Measurements from ENCODE around the gene APOBEC2. TPM values are rescaled to one million over a fixed set of nuclear protein-coding genes. Genes with fewer than 3 reads are reported as not detected.
"Not testable (repeated sequence)": the region's sequence is repeated elsewhere in the genome, so short reads cannot be mapped to it uniquely, and the experiment has no call there.

Gene APOBEC2
- not detected in 2 replicates for total RNA-seq

DNA sequence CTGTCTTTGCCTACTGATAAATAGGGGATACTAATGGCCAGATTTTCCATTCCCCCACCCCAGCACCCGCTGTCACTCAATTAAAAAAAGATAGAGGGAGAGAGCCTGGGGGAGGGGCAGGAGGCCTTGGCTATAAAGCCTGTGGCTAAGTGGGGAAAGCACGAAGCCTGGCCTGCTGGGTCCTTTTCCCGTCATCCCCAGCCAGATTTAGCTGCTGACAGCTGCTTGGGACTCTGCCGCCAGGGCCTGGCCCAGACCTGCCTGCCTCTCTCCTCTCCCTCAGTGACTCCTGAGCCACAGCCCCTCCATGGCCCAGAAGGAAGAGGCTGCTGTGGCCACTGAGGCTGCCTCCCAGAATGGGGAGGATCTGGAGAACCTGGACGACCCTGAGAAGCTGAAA, at the start of gene APOBEC2:
APOBEC2 (plus strand) TSS at position 162 of the 400 bp plus-strand sequence; CDS start at position 308, 146 bp downstream.
- DNase-seq (ENCODE audit: low read depth in 2 of 2) = no peak

- DNase-seq (ENCODE audit: low read depth in 2 of 2) = peak; percentile 70 to 71
These were observed 46.8 kb upstream of the APOBEC2 start for GRCh38 chr6:41006217-41006616.

GRCh38 chr6:41006980-41007379, 46.0 kb upstream of the APOBEC2 start:
- DNase-seq (ENCODE audit: low read depth in 2 of 2) = not testable (repeated sequence)

GRCh38 chr6:41008011-41008410, 45.0 kb upstream of the APOBEC2 start:
- DNase-seq (ENCODE audit: low read depth in 2 of 2) = no peak

DNA sequence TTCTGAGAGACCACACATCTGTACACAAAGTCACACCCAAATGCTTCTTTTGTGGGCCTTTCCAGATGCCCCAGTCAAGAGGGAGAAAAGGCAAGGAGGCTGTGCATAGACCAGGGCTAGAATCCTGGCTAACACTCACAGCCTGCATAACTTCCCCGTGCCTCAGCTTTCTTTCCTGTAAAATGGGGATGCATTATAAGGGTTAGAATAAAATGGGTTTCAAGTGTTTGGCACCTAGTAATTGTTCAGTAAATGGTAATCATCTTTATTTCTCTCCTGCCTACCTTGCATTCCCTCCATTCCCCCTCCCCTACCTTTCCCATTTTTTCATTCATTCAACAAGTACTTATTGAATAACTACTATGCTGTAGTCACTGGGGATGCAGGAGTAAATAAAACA, 43.3 kb upstream of the APOBEC2 start:
- no peak for DNase-seq (ENCODE audit: low read depth in 2 of 2)

DNA sequence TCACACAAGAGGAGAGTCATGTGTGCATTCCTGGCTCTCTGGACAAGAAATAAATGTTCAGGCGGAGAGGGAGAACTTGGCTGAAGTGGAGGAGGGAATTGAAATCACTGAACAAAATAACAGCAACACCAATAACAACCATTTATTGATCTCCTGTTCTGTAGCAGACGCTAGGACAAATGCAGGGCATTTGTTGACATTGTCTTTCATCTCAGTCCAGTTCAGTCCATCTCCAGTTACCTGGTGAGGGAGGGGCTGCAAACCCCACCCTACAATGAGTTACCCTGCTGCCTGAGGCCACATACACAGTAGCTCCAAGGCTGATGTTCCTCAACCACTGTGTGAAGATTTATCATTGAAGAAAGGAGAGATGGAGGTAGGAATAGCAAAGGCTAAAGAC, 41.3 kb upstream of the APOBEC2 start:
- no peak for DNase-seq (ENCODE audit: low read depth in 2 of 2)

- DNase-seq (ENCODE audit: low read depth in 2 of 2) = no peak
These were observed 39.4 kb upstream of the APOBEC2 start for GRCh38 chr6:41013466-41014153.

DNA sequence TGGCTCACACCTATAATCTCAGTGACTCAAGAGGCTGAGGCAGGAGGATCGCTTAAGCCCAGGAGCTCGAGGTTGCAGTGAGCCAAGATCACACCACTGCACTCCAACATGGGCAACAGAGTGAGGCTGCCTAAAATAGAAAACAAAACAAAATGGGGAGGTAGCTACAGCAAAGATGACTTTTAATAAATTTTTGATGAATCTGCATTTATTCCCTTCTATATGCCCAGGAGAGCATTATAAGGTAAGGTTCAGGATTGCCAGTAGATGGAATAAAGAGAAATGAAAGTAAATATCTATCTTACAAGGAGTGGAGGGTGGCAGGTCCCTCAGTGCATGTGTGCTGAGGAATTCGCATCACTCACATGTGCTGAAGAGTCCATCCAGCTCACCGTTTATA, 38.2 kb upstream of the APOBEC2 start:
- no peak for DNase-seq (ENCODE audit: low read depth in 2 of 2)

- DNase-seq (ENCODE audit: low read depth in 2 of 2) = not testable (repeated sequence)
These were observed 37.1 kb upstream of the APOBEC2 start for GRCh38 chr6:41015860-41016259.

- DNase-seq (ENCODE audit: low read depth in 2 of 2) = no peak
These were observed 35.3 kb upstream of the APOBEC2 start for GRCh38 chr6:41017663-41018062.

GRCh38 chr6:41021832-41022231, 31.2 kb upstream of the APOBEC2 start:
- peak; percentile 13 to 64 for DNase-seq (ENCODE audit: low read depth in 2 of 2)

DNA sequence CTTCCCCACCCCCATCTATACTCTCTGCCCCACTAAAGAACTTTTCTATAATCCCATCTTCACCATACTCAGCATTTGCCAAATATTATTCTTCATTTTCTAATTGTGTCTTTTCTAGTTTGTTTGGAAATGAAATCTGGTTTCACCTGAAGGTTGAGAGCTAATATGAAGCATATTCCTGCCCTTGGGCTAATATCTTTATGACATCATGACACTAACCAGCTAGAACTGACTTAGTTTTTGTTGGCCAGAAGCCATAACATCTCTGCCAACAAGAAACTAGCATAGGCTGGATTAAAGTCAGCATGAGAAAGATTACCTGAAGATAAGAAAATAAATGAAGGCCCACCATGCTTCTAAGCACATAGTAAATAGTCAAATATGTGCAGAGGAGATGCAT, 30.7 kb upstream of the APOBEC2 start:
- DNase-seq (ENCODE audit: low read depth in 2 of 2) = peak in 1 of 2 donors; percentile 42

- DNase-seq (ENCODE audit: low read depth in 2 of 2) = no peak
These were observed 29.9 kb upstream of the APOBEC2 start for GRCh38 chr6:41023114-41023513.

DNA sequence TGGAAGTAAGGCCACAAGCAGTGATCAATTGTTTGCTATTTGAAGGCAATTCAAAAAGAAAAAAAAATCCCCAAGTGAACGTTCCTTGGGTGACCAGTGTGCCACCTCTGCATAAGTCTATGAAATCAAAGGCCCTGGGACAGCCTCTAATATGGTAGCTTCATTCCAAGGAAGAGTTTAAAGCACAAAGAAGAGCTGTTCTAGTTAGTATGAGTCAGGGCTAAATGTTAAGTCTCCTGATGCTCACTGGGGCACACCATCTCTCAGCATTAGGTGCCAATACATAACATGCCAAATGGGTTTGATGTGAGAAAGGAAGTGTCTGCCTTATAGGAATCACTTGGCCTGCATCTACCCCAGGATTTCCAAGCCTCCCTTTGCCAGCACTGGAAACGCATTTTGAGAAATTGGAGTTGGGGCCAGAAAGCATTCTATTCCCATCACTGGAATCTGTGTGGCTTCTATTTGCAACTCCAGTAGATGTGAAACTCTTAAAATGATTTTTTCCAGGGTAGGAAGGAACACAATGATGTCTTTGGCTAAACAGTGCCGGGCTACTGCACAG, 27.0 kb upstream of the APOBEC2 start:
- no peak for DNase-seq (ENCODE audit: low read depth in 2 of 2)

DNA sequence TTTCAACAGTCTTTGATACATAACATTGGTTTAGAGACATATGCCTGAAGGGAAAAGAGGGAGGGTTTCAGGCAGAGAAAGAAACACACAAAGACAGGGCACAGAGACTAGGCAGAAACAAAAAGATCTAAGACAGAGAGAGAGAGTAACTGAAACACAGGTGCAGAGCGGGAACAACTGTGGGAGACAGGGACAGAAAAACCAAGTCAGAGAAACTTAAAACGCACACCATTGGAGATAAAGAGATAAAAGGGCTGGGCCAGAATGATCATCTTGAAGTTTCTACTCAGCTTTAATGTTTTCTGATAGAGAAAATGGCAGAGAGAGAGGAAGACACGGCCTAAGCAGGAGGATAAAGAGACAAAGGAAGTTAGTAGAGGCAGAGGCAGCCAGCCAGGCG, 25.8 kb upstream of the APOBEC2 start:
- DNase-seq (ENCODE audit: low read depth in 2 of 2) = no peak

GRCh38 chr6:41027799-41028560, 25.0 kb upstream of the APOBEC2 start:
- peak; percentile 66 to 73 for DNase-seq (ENCODE audit: low read depth in 2 of 2)

DNA sequence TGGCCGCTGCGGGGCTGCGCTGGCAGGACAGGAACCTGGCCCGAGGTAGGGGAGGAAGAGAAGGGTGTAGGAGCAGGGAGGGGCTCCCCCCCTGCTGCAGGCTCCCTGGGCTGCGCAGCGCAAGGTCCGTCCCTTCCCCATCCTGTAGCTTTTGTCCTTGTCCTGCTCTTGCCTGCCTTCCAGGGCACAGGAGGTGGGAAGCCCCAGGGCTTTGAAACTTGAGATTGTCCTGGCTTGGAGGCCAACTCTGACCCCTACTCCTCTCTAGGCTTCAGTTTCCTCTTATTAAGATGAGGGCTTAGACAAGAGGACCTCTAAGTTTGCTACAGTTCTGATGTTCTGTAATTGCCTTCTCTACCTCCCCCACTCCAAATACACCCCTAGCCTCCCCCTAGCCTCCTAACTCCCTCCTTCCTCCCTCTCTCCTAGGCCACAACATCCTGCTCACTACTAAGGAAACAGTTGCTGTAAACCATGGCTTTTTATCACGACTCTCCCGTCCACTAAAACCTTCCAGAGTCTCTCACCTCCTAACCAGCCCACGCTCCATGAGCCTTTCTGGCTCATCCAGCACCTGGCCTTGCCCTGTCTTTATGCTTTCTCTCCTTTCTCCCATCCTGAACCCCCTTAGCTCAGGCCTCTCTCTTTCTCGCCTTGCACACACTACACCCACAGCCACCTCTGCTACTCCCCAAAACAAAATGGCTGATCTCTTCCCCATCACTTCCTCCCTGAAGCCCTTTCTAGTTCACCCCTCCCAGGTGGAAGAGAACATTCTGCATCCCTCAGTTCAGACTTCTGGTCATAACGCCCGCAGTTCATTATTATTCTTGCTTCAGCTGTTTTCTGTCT, 24.2 kb upstream of the APOBEC2 start:
- DNase-seq (ENCODE audit: low read depth in 2 of 2) = no peak

DNA sequence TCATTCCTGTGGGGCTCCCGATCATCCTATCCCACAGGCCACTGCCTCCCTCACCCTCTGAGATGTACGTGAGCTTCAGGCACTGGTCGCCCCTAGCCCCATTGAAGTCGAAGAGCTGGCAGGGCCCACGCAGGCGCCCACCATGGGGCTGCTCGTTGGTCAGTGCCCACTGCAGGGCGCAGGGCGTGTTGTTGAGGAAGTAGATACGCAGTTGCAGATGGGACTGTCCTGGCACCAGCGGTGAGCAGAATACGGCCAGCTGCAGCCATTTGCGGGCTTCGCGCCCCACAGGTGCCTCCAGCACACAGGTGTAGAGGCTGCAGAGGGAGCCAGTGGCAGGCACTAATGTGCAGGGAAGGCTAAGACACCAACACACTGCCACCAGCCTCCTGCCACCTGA, 20.2 kb upstream of the APOBEC2 start:
- no peak for DNase-seq (ENCODE audit: low read depth in 2 of 2)

DNA sequence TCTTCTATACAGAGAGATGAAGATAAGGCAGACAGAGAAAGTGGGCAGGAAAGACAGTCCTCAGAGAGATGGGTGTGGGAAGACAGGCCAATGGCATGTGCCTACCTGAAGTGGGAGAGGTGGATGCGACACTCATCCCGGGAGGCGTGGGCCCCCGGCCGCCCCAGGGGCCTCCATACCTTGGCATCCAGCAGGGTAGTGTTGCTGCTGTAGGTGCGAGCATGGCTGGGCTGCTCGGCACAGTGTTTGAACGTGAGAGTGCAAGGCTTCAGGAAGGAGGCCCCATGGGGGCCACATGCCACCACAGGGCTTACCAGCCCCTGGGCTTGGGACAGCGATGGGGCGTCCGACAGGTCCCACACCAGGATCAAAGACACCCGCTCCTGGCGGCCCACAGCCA, 19.2 kb upstream of the APOBEC2 start:
- DNase-seq (ENCODE audit: low read depth in 2 of 2) = no peak

DNA sequence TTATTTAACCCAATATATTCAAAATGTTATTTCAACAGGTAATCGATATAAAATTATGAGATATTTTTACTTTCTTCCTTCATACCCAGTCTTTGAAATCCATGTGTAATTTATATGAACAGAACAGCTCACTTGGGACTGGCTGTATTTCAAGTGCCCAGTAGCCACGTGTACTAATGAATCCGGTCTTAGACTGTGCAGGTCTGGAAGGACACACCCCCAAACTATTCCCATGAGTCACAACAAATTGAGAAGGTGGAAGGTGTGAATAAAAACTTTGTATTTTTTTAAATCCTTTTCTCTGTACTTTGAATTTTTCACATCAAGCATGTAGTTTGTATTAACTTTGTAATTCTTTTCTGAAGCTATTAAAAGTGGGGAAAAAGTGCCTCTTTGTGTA, 16.8 kb upstream of the APOBEC2 start:
- DNase-seq (ENCODE audit: low read depth in 2 of 2) = no peak

GRCh38 chr6:41036601-41037000, 16.4 kb upstream of the APOBEC2 start:
- no peak for DNase-seq (ENCODE audit: low read depth in 2 of 2)

All from lung microvascular endothelial cell (primary cell).